NCI-H460 (cell line): ENCODE measurements around the gene CAMTA1. TPM values are rescaled to one million over a fixed set of nuclear protein-coding genes. Genes with fewer than 3 reads are reported as not detected.

Source experiments
- DNase-seq: peaks from one replicate; pipeline ENCODE4 v3.0.0-alpha.2; 2016; ENCODE audit warnings: low read depth; ENCODE audit errors: extremely low read depth
- total RNA-seq: library from RNA; depleted of rRNA; stranded (reverse); fragments of >200 nt; shearing (Covaris generic); gene quantifications from 2 replicates; pipeline ENCODE4 v1.2.3, GENCODE V29; 2014

Gene CAMTA1
- total RNA-seq, 1 experiment from 2014 or later, result 39.9 TPM

DNA sequence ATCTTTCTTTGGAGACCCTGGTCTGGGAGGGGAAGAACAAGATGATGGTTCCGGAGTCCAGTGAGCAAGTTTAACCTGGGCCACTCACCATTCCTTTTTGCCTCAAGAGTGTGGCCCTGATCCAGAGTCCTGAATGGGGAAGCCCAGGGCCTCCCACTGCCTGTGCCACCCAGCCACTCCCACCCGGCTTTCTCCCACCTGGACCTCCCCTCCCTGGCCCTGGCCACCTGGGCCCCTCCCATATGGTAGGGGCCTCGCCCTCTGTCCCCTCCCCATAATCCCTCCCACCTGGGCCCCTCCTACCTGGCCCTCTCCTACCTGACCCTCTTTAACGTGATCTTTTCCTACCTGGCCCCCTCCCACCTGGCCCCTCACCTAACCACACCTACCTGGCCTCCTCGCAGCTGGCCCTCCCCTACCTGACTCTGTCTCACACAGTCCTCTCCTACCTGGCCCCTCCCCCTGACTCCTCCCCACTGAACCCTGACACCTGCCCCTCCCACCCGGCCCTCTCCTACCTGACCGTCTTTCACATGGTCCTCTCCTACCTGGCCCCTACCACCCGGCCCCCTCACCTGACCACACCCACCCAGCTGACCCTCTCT lies 765.1 kb downstream of the CAMTA1 start:
- no peak for DNase-seq

DNA sequence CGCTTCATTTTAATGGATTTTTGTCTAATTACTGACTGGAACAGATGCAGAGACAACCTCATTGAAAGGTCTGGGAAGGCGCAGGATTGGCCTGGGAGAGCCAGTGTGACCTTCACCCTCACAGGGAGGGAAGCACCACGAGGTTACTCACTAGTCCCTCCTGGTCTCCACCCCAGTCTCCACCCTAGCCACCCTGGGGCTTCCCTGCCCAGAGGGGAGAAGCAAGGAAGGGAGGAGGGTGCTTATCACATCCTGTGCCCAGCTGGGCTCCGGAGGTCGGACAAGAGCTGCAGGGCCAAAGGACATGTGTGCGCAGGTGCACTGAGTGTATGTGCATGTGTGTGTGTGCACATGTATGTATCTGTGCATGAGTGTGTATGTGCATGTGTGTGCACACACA lies 765.7 kb downstream of the CAMTA1 start:
- DNase-seq, result no peak

DNA sequence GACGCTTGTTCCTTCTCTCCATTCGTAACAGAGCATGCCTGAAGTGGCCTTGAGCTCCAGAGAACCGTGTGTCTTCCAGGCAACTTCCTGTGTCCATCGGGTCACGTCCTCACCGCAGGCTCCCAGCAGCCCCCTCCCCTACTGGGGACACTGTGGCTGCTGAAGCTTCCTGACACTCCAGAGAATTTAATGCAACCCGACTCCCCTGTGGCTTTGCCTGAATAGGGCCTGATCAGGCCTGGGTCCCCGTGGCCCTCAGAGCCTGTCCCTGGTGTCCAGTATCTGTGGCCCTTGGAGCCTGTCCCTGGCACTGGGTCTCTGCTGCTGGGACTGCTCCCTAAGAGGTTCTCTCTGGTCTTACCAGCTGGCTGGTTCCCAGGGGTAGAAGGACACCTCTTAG lies 766.2 kb downstream of the CAMTA1 start:
- no peak for DNase-seq

DNA sequence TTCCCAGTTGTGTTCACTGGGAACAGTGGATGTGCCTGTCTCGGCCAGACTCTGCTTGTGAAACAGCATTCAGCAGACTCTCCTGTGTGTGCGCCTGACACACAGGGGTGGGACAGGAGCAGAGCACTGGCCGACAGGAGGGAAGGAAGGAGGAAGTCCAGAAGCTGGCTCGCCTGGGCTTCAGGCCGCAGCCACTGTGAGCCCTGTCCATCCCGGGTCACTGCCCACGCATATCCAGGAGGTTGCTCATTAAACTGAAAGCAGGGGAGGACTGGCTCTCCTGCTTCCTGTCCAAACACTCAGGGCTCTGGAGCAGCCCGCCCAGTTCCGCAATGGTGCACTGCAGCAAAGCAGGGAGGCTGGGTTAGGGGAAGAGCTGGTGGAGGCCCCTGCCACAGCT lies 767.1 kb downstream of the CAMTA1 start:
- DNase-seq, result no peak

DNA sequence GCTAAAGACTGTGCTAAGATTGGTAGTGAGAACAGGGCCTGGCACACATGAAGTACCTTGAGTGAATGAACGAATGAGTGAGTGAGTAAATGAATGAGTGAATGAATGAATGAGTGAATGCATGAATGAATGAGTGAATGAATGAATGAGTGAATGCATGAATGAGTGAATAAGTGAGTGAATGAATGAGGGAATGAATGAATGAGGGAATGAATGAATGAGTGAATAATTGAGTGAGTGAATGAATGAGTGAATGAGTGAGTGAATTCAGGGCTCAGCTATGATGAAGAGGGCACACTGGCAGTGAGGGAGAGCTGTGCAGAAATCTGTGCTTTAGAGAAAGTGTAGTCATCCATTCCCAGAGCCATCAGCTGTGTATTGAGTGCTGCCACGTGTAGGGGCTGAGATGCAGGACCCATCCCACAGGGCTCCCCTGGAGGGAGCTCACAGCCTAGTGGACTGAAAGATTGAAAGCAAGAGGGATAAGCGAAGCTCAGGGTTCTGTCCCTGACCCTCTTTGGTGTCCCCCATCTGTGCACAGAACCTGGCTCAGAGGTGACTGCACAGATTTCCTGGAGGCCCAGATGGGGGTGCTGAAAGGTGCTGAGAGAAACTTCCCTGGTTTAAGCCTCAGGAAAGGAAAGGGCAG lies 767.9 kb downstream of the CAMTA1 start:
- no peak for DNase-seq

DNA sequence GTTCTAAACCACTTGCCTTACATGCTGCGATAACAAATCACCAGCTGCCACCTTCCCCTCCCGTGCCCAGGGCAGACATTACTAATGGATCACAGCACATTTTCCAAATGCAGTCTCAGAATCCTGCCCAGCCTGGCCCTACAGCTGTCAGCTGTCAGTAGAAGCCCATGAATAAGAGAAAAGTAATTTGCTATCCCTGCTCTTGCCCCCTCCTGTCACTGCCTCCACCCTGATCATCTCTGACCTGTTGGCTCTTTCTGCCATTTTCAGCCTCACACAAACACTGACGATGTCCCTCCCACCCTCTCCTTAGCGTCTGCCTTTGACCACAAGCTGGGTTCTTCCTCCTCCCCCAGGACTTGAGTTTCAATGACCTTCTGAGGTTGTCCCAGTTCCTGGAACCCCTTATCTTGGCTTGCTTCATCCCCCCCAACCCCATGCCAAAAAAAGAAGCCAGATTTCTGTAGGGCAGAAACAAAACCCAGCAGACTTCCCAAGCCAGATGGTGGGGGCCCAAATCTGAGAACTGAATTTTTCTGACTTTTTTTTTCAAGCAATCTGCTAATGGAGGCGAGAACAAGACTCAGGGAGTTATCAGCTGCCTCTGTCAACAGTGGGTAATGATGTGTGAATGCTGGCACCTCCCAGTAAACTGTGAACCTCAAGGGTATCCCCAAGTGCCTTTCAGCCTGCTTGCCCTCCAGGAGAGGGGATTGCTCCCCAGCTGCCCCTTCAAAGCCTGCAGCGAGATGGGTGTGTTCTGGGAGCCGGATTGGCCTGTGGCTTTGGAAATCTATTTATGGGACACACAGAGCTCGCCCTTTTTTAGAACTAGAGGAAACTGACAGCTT lies 769.4 kb downstream of the CAMTA1 start:
- DNase-seq, result no peak

DNA sequence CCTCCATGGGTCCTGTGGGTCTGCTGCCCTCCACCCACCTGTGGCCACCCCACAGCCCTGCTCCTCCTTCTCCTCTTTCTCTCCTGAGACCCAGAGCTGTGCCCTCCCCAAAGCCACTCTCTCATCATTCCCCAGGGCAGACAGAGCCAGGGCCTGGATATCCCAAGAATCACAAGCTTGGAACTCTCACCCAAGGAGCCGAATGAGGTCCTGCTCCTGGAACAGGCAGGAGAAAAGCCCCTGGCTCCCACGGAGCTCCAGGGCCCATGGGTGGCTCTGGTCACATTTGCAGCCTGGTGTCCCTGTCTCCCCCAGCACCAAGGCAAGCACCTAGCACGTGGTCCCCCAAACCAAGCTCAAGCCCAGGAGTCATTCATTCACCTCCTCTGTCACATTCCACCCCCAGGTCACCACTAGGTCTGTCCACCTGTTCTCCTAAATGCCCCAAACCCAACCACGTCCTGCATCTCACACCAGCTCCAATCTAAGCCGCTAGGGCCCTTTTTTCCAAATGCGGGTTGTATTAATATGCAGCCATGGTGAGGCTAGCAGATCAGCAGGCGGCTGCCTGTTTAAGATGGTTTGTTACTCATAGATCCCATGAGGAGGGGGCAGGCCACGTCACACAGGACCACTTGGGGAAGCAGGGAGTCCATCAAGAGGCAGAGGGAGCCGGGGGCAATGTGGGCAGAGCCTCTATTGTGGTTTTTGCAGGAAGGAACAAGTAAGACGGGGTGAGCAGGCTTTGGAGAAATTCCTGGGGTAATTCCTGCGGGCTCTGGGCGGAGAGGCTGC lies 770.3 kb downstream of the CAMTA1 start:
- no peak for DNase-seq

DNA sequence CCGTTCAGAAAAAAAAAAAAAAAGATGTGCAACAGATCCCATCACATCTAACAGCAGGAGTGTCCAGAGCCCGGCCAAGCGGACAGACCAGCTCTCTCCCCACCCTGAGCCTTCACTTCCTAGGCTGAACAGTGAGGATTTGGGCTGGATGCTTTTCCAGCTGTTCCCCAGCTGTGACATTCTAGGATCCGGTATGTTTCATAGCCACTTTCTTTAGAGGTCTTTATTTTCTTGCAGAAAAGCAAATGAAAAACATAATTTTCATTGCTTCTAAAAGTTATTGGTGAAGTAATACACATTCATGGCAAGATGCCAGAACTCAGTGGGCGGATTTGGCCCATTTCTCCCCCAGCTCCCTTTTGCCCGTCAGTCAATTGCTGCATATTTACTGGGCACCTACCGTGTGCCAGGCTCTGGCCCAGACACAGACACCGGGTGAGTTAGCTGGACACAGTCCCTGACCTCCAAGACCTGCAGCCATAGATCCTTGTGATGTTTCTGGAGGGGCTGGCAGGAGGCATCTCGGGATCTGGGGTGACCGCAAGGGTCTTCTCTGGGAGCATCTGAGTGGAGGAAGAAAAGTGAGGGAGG lies 772.1 kb downstream of the CAMTA1 start:
- DNase-seq, result no peak

DNA sequence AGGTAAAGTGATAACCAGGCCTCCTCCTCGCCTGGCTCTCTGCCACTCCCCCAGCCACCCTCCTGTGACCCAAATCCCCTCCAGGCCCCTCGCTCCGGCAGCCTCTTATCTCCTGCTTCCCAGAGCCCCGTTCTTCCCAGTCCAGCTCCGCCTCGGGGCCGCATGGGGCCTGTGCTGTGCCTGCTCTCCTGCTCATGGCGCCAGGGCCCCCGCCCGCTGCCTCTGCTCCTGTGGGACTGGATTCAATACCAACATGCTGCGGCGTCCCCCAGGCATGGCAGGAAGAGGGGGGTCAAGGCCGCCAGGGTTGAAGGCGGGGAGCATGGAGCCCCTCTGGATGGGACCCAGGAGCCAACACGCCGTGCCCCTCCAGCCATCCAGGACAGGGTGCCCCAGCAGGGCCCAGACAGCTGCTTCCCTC lies 772.8 kb downstream of the CAMTA1 start:
- no peak for DNase-seq

DNA sequence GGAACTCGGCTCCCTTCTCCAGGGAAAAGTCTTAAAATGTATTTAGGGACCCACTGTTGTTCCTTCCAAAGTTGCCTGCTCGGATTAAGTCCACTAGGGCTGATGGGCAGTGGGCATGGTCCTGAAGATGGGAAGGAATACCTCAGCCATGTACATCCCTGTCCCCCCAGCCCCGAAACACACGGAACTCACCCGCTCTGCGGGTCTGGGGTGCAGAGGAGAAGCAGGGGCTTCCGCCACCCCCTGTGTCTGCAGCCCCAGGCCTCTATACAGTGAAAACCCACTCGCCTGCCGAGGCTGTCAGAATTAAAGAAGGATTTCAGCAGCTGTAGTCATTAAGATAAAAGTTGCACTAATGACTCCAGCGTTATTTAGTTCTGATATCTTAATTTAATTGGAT lies 773.2 kb downstream of the CAMTA1 start:
- no peak for DNase-seq

DNA sequence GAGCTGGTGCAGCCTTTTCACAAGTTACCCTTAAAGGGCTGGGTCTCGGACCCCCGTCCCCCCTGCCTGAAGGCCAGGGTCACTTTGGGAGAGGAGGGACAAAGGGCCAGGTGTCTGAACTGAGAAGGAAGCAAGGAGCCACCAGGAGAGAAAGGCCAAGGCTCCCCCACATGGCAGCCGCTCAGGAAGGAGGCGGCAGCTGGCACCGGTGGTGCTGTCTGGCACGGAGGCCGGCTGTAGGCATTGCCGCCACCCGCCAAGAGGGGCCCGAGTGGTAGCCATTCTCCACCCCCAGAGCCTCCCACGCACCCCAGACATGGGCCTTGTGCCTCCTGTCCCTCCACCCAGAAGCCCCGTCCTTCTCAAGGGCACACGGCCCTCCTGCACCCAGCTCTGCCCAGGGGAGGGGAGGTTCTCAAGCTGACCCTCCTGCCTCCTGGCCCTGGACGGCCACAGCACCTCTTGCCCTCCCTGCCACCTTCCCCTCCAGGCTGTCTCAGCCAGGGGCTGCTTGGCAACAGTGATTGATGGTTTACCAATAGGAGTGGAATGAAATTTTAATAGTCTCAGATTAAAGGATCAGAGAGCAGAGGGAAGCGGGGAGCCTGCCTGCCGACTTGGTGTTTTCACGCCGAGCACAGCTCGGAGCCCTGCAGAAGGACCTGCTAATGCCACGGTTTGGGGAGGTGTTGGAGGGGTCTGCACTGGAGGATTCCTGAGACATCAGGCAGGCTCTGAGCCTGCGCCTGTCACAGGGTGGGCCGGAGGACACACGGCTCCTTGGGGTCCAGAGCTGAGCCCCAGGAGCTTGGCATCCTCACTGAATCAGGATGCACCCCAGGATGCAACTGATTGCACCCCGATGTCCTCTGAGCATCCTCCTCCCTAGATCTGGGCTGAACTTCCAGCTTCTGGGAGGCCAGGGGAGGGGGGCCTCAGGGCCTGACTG lies 773.9 kb downstream of the CAMTA1 start:
- DNase-seq, result no peak

DNA sequence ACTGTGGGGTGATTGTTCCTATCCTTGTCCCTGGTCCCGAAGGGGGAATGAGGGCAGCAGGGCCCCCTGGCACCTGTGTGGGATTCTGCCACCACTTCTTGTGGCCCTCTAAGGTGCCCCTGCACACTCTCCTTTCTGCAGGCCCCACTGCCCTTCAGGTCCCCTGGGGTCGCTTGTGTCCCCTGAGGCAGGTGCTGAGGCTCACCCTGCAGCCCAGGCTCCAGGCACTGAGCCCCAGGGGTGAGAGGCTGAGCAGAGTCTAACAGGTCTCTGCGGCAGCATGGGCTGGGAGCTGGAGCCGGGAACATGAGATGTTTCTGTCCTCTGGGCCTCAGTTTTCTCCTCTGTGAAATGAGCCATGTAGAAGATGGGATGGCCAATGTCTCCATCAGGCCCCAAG lies 774.9 kb downstream of the CAMTA1 start:
- no peak for DNase-seq

DNA sequence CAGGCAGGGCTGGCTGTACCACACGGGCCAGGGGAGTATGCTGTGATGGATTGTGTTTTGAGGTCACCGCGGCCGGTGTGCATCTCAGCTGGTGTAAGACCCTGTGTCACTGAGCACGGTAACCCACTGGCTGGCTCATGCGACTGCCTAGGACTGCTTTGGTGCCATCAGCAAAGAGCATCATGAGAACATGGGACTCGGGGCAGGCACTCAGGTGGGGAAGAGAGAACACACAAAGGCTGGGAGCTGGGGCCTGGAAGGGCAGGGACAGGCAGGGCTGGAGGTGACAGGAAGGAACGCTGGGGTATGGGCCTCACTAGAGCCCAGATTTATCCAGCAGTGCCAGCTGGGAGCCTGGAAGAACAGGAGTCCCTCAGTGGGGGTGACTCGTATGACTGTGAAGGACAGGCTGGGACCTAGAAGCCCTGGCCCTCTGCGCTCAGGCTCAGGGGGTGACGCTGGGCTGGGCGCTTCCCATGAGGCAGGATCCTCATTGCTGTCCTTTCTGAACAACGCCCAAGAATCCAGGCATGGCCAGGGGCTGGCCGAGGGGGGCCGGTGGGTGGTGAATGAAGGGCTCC lies 775.4 kb downstream of the CAMTA1 start:
- DNase-seq, result no peak

DNA sequence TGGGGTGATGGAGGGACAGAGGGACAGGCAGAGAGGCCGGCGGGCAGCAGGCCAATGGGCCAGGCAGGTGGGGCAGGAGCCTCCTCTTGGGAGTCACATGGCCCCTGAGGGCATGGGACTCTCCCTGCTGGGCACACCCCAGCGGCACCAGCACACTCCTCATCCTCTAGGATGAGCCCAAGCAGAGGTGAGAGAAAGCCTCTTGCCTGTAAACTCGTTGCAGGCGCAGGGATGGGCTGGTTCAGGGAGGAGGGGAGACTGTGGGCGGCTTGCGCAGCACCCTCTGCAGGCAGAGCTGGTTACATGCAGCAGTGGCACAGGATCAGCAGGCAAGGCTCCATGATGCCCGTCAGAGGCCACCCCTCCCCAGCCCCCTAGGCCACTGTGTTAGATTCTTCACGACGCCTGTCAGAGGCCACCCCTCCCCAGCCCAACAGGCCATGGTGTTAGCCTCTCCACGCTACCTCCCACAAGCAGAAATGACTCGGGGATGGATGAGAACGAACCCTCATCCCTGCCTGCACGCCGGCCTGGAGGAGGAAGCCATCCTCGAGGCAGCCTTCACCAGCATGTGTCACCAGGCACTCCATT lies 776.2 kb downstream of the CAMTA1 start:
- DNase-seq, result no peak

DNA sequence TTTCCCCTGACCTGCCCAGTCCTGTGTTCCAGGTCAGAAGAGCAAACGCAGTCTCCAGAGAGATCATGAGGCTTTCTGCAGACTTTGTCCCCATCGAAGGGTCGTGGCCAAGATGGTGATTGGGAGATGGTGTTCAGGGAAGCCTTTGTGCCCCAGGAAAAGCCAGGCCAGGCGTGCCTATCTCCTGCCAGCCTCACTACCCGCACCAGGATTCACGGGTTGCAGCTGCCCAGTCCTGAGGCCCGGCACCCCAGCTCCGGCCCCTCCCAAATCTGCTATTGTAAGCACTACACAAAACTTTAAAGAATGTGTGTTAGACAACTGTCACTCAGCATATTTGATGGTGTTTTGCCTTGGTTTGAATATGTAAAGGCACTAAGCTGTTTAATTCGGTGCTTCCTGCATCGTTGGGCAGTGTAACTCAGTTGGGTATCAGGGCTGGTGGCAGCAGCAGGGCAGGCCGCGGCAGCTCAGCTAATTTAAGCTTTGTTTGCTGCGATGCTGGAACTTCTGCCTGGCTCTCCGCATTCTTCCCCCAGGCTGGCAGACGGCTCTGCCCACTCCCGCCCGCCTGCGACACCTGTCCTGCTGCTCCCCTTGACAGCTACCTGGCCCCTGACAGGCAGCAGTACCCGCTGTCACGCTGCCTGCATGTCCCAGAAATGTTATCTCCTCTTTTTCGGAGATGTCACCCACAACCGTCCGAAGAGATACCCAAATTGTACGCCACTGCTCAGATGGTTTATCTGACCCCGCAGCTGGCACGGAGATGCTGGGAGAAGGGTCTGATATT lies 776.9 kb downstream of the CAMTA1 start:
- DNase-seq, result no peak

DNA sequence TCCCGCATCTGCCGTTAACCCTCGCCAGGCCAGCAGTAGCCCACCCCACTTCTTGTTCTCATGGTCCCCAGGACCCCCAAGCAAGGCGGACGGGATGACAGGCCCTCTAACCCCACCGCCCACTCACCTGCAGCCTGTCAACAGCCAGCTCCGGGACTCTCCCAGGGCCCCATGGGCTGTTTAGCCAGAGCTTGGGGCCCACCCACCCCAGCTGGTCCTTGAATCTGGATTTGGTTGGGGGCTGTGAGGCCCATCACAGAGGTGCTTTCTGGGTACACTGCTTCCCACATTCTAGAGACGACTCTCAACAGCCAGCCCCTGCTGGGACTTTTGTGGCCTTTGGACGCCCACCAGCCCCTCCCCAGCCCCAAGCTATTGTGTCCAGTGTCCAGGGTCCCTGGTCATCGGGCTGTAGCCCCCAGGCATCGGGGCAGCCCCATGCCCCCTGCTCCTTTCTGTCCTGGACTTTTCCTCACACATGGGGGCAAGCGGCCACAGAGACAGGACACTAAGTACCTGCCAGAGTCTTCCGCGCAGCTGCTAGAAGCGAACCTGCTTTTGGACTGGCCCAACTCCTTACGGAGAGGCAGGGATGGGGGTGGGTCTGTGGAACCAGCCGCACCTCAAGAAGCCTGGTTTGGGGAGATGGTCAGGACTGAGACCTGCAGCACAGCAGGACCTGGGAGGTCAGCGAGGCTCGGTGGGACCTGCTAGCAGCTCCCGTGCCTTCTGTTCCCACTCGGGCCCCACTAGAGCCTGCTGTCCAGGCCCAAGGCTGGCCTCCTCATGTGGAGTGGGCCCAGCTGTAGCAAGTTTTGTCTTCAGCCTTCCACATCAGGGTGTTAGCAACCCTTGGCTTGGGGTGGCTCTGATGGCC lies 777.7 kb downstream of the CAMTA1 start:
- DNase-seq, result no peak

DNA sequence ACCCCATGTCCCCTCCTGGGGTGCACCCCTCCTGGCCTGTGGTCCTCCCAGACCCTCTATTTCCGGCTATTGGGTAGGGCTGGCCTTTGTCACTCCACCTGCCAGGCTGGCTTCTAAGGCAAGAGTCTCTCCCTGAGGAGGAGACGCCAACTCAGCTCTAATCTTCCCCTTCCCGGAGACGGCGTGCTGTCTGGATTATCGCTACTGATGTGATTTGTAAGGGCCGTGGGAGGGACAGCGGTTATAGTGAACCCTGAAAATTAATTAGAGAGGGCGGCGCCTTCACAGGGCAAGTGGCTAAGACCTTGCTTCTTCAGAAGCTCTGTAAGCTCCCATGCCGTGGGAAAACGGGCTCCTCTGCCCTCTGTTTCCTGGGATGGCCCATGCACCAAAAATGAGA lies 778.9 kb downstream of the CAMTA1 start:
- DNase-seq, result no peak
